K562 (cell line): Measurements from ENCODE around the gene ARL17A. TPM values are rescaled to one million over a fixed set of nuclear protein-coding genes. Genes with fewer than 3 reads are reported as not detected.
"Not testable (repeated sequence)": the region's sequence is repeated elsewhere in the genome, so short reads cannot be mapped to it uniquely, and the experiment has no call there.

Experiments used
- ATAC-seq: fragments of 200-7000 bp; cut with Tn5 transposase; 3 replicates; pipeline ENCODE4 v1.9.1; 2020; ENCODE audit warnings: moderate library complexity
- BruUV-seq: library from RNA; stranded (reverse); fragments of 400-500 nt; replicated peaks from 2 replicates; lab custom pipeline; 2021; lab: Mats Ljungman, UMichigan
- CTCF ChIA-PET: fragments of 300-600 bp; formaldehyde crosslinking; extraction: SDS; loops from one replicate; lab custom pipeline; 2021; ENCODE audit warnings: low intra/inter-chr PET ratio; lab: Yijun Ruan, JAX
- POLR2A ChIA-PET: fragments of 300-600, 350-650 bp; sonication (Branson Sonifier 250); formaldehyde crosslinking; extraction: SDS; loops from one replicate; lab custom pipeline; 2021; ENCODE audit warnings: antibody characterized with exemption, inconsistent platforms; lab: Yijun Ruan, JAX
- DNase-seq, 4 experiments: peaks; one replicate each; pipeline versions ENCODE4 v3.0.0 to v3.0.0-alpha.2; 2011 to 2018; ENCODE audit warnings: low spot score in 3 of 4, mixed read lengths in 3 of 4; ENCODE audit errors: extremely low read depth in 1 of 4
- FAIRE-seq: peaks from 2 replicates; lab custom pipeline; 2011; peaks lifted over from hg19 to GRCh38; lab: Jason Lieb, UNC
- H2AFZ ChIP-seq: 2 replicates; pipeline ENCODE4 v1.6.0; 2011; ENCODE audit warnings: low read depth, low read length, control low read depth, inconsistent platforms
- H3K27ac ChIP-seq: fragments of 200-600 bp; 3 replicates; pipeline ENCODE4 v1.8.0; 2011; ENCODE audit warnings: low read depth, mild to moderate bottlenecking, control low read depth, inconsistent platforms, low read length, moderate library complexity, mixed read lengths; ENCODE audit errors: extremely low read depth
- H3K27me3 ChIP-seq, 2 experiments: fragments of 300-600 bp in 1 of 2; 2 replicates in 1 of 2; 3 replicates in 1 of 2; pipeline versions ENCODE4 v1.6.0 to v1.8.0; 2011; ENCODE audit warnings: inconsistent platforms in 2 of 2, low read length in 2 of 2, mild to moderate bottlenecking in 1 of 2, mixed read lengths in 1 of 2, moderate library complexity in 1 of 2; ENCODE audit not compliant: control insufficient read depth in 2 of 2, insufficient read depth in 2 of 2
- H3K36me3 ChIP-seq: fragments of 300-600 bp; 3 replicates; pipeline ENCODE4 v1.8.0; 2011; ENCODE audit warnings: mild to moderate bottlenecking, low read length, inconsistent platforms; ENCODE audit not compliant: control insufficient read depth, insufficient read depth
- H3K4me1 ChIP-seq, 2 experiments: fragments of 200-600 bp in 1 of 2; replicated peaks in 1 of 2; 2 replicates in 1 of 2; 3 replicates in 1 of 2; pipeline versions ENCODE4 v1.5.1 to v1.8.0; 2011; ENCODE audit warnings: inconsistent platforms in 2 of 2, low read length in 2 of 2, mild to moderate bottlenecking in 1 of 2, mixed read lengths in 1 of 2, moderate library complexity in 1 of 2; ENCODE audit not compliant: control insufficient read depth in 2 of 2, insufficient read depth in 2 of 2
- H3K4me2 ChIP-seq: 2 replicates; pipeline ENCODE4 v1.6.1; 2011; ENCODE audit warnings: low read length, control low read depth, inconsistent platforms, mixed read lengths; ENCODE audit not compliant: insufficient read depth
- H3K4me3 ChIP-seq: fragments of 200-600 bp; sonication (generic), shearing (Covaris generic); 2 replicates; pipeline ENCODE4 v1.5.1; 2016; ENCODE audit warnings: control low read depth, inconsistent platforms
- H3K79me2 ChIP-seq: fragments of 200-600 bp; 3 replicates; pipeline ENCODE4 v1.8.0; 2011; ENCODE audit warnings: low read length, inconsistent platforms; ENCODE audit not compliant: control insufficient read depth, insufficient read depth
- H3K9ac ChIP-seq, 2 experiments: 2 replicates each; pipeline versions ENCODE4 v1.6.0 to v1.6.1; 2011; ENCODE audit warnings: low read depth in 2 of 2, low read length in 2 of 2, control low read depth in 1 of 2, inconsistent platforms in 1 of 2, mild to moderate bottlenecking in 1 of 2, mixed read lengths in 1 of 2; ENCODE audit not compliant: insufficient read depth in 1 of 2
- H3K9me1 ChIP-seq: one replicate; pipeline ENCODE4 v1.6.0; 2011; ENCODE audit warnings: inconsistent platforms, mild to moderate bottlenecking, low read length, moderate library complexity; ENCODE audit not compliant: control insufficient read depth, insufficient read depth
- H3K9me3 ChIP-seq: replicated peaks from 2 replicates; pipeline ENCODE4 v1.5.1; 2011; ENCODE audit warnings: low read depth, low read length, inconsistent platforms; ENCODE audit not compliant: control insufficient read depth, insufficient read depth
- H4K20me1 ChIP-seq: replicated peaks from 2 replicates; pipeline ENCODE4 v1.6.1; 2011; ENCODE audit warnings: low read length, inconsistent platforms, mixed read lengths; ENCODE audit not compliant: control insufficient read depth, insufficient read depth
- WGBS: fragments of 100-300 bp; shearing (Covaris generic); methylation state at CpG from one replicate; pipeline ENCODE4 v1.1.6; 2016; ENCODE audit warnings: low coverage, mixed read lengths; ENCODE audit not compliant: insufficient coverage; ENCODE audit errors: missing lambda C conversion rate; 5-methylcytosine and 5-hydroxymethylcytosine counted together
- in situ Hi-C: fragments of 300-500 bp; cut with MboI; formaldehyde crosslinking; loops from 4 replicates; pipeline ENCODE4 v1.15.0; 2018; ENCODE audit warnings: inconsistent platforms, mixed read lengths
- intact Hi-C: fragments of 100-400 bp; cut with micrococcal nuclease; formaldehyde crosslinking; loops from 2 replicates; pipeline ENCODE4 v1.14.2; 2022
- polyA plus RNA-seq, 8 experiments: library from polyadenylated mRNA; depleted of rRNA in 4 of 8; stranded (reverse) in 5 of 8; unstranded in 3 of 8; fragments of >200 nt; fragmentation: Nextera tagmentation in 2 of 8; fragmentation: Illumina TruSeq in 1 of 8; extraction: Ambion mirVana in 2 of 8; extraction: Trizol in 1 of 8; gene quantifications; 2 replicates each; pipeline versions ENCODE4 v1.2.1 to v1.2.3, GENCODE V29; 2011 to 2014; ENCODE audit warnings: inconsistent platforms in 1 of 8, missing spikeins in 1 of 8
- total RNA-seq, 7 experiments: library from RNA; depleted of rRNA in 6 of 7; stranded (reverse); fragments of >200 nt in 6 of 7; fragmentation: Illumina TruSeq in 2 of 7; extraction: Trizol in 2 of 7; gene quantifications; 2 replicates each; pipeline versions ENCODE4 v1.2.1 to v1.2.3, GENCODE V29; 2011 to 2021; ENCODE audit warnings: low replicate concordance in 1 of 7

ARL17A gene
- total and polyA plus RNA-seq, 9 of the 15 experiments (the other 6 are each of a cell fraction or from before 2014, with no cell fraction given): 4.7 to 24.8 (median 14.0) TPM

DNA sequence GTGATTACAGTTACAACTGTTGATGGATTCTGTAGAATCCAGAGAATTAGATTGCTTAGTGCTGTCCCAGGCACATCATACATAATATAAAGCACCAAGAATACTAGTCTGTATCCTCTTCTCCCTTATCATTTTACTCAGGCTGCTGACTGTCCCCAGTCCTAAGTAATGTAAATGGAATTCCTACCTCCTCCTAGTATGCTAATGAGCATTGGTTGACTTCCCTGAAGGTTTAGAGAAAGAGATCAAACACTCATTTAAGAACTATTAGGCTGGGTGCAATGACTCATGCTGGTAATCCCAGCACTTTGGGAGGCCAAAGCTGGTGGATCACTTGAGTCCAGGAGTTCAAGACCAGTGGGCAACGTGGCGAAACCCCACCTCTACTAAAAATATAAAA lies 48.0 kb upstream of the ARL17A start:
- H3K27ac ChIP-seq, H3K4me1 ChIP-seq, H2AFZ ChIP-seq, H3K9ac ChIP-seq, H3K36me3 ChIP-seq, H3K9me1 ChIP-seq, H3K9me3 ChIP-seq, ATAC-seq, H4K20me1 ChIP-seq, H3K27me3 ChIP-seq, H3K4me3 ChIP-seq, H3K4me2 ChIP-seq, H3K79me2 ChIP-seq, DNase-seq, intact Hi-C loops, BruUV-seq, FAIRE-seq, POLR2A ChIA-PET, CTCF ChIA-PET: not testable (repeated sequence)
- in situ Hi-C loops: loop anchor here (25.0 kb wide), 1 partner anchor 210 kb away; no protein-coding TSS in a partner anchor
- no CpG with 5 or more reads among the region's 2 CpGs for WGBS

DNA sequence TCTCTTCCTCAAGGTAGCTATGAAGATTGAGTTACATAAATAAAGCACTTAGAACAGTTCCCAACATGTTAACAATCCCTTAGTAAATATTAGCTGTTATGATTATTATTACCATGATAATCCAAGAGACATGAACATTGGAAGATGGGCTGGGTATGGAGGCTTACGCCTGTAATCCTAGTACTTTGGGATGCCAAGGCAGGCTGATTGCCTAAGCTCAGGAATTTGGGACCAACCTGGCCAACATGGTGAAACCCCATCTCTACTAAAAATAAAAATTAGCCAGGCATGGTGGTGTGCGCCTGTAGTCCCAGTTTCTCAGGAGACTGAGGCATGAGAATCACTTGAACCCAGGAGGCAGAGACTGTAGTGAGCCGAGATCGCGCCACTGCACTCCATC lies 45.2 kb upstream of the ARL17A start:
- DNase-seq, FAIRE-seq, ATAC-seq: not testable (repeated sequence)

DNA sequence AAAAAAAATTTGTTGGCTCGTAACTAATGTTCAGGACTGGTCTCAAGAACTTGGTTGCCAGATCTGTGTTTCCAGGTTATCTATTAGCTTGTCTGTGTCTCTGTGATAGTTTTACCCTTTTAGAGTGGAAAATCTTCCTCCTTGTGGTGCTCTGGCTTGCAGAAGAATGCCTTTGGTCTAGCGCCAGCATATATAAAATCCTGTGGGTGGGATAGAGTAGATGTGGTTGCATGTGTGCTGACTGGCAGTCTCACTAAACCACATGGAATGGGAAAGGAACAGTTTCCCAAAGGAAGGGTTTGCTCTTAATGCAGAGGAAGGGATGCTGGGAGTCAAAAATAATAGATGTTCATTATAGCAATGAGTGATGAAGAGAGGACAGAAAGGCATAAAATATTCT lies 44.3 kb upstream of the ARL17A start:
- H2AFZ ChIP-seq, intact Hi-C loops, H3K4me2 ChIP-seq, BruUV-seq, H3K27ac ChIP-seq, H3K9me3 ChIP-seq, H3K79me2 ChIP-seq, DNase-seq, H3K9me1 ChIP-seq, H3K4me1 ChIP-seq, H3K9ac ChIP-seq, H4K20me1 ChIP-seq, H3K36me3 ChIP-seq, H3K4me3 ChIP-seq, FAIRE-seq, POLR2A ChIA-PET, H3K27me3 ChIP-seq, ATAC-seq, in situ Hi-C loops, CTCF ChIA-PET: not testable (repeated sequence)
- WGBS: no CpG with 5 or more reads among the region's 2 CpGs

More for the DNA sequence above, 45.2 kb upstream of the ARL17A start:
- H3K4me1 ChIP-seq, H3K27me3 ChIP-seq, H3K27ac ChIP-seq, intact Hi-C loops, H3K36me3 ChIP-seq, H3K79me2 ChIP-seq, H4K20me1 ChIP-seq, H3K4me2 ChIP-seq, H3K9ac ChIP-seq, H3K9me3 ChIP-seq, POLR2A ChIA-PET, H2AFZ ChIP-seq, H3K4me3 ChIP-seq, CTCF ChIA-PET, H3K9me1 ChIP-seq, BruUV-seq: not testable (repeated sequence)
- WGBS: no CpG with 5 or more reads among the region's 5 CpGs
- in situ Hi-C loops: loop anchor here (25.0 kb wide), 1 partner anchor 213 kb away; no protein-coding TSS in a partner anchor

DNA sequence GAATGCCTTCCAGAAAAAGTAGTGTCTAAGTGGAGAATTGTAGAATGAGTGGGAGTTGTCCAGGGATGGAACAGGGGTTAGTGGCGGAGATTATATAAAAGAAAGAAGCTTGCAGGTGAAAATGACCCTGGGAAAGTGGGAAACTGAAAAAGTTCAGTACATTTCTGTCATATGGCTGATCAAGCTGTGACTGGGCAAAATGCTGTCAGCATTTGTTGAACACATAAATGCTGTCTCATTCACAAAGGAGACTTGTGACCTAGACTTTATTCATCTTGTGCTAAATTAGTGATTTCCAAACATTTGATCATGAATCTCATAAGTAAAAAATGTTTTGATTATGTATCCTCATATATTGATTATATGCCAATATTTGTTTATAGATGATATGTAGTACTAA lies 39.5 kb upstream of the ARL17A start:
- H3K4me1 ChIP-seq, H3K27me3 ChIP-seq, H3K27ac ChIP-seq, CTCF ChIA-PET, H4K20me1 ChIP-seq, POLR2A ChIA-PET, H3K9me3 ChIP-seq, H3K4me3 ChIP-seq, H3K9ac ChIP-seq, ATAC-seq, H3K36me3 ChIP-seq, in situ Hi-C loops, H2AFZ ChIP-seq, DNase-seq, H3K4me2 ChIP-seq, H3K9me1 ChIP-seq, intact Hi-C loops, H3K79me2 ChIP-seq, BruUV-seq: not testable (repeated sequence)
- WGBS: no CpG with 5 or more reads among the region's 1 CpG
- peak; percentile 51 for FAIRE-seq
